MM.1S (cell line): ENCODE measurements around the gene SLC16A9.
"Not testable (repeated sequence)": the region's sequence is repeated elsewhere in the genome, so short reads cannot be mapped to it uniquely, and the experiment has no call there.

Source experiments
- EZH2 ChIP-seq: fragments of 300-600 bp; sonication (generic); optimal IDR thresholded peaks from 2 replicates; pipeline ENCODE3; 2017; ENCODE audit warnings: low read depth, mild to moderate bottlenecking, antibody characterized with exemption, low read length, mixed read lengths
- EZH2phosphoT487 ChIP-seq: fragments of 300-600 bp; sonication (generic); IDR thresholded peaks from 2 replicates; pipeline ENCODE4 v1.6.1; 2018; ENCODE audit warnings: antibody characterized with exemption, low read length
- TF ChIP-seq, protein P1 (sequence below): fragments of 300-600 bp; sonication (generic); IDR thresholded peaks from 2 replicates; pipeline ENCODE4 v1.5.1; 2016; ENCODE audit warnings: antibody characterized with exemption, low read length, mixed read lengths

DNA sequence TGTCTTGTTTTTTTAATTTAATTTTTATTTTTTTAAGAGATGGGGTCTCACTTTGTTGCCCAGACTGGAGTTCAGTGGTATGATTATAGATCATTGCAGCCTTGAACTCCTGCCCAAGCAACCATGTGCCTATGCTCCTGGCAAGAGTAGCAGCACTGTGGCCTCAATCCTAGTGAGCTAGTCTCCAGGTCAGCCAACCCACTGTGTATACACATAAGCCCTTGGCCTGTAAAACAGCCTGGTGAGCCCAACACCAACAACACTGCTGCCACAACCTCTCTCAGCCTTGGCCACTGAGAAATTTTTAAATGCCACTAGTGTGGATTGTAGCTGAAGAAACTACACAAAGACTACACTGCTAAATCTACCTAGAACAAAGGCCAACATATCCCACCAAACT is 68.0 kb downstream of the SLC16A9 start:
- TF ChIP-seq, protein P1, sequence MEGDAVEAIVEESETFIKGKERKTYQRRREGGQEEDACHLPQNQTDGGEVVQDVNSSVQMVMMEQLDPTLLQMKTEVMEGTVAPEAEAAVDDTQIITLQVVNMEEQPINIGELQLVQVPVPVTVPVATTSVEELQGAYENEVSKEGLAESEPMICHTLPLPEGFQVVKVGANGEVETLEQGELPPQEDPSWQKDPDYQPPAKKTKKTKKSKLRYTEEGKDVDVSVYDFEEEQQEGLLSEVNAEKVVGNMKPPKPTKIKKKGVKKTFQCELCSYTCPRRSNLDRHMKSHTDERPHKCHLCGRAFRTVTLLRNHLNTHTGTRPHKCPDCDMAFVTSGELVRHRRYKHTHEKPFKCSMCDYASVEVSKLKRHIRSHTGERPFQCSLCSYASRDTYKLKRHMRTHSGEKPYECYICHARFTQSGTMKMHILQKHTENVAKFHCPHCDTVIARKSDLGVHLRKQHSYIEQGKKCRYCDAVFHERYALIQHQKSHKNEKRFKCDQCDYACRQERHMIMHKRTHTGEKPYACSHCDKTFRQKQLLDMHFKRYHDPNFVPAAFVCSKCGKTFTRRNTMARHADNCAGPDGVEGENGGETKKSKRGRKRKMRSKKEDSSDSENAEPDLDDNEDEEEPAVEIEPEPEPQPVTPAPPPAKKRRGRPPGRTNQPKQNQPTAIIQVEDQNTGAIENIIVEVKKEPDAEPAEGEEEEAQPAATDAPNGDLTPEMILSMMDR, result not testable (repeated sequence)
- not testable (repeated sequence) for TF ChIP-seq EZH2, EZH2phosphoT487
